ENCODE results near the gene EGFL8.
"Not testable (repeated sequence)": the region's sequence is repeated elsewhere in the genome, so short reads cannot be mapped to it uniquely, and the experiment has no call there.

Gene EGFL8

DNA sequence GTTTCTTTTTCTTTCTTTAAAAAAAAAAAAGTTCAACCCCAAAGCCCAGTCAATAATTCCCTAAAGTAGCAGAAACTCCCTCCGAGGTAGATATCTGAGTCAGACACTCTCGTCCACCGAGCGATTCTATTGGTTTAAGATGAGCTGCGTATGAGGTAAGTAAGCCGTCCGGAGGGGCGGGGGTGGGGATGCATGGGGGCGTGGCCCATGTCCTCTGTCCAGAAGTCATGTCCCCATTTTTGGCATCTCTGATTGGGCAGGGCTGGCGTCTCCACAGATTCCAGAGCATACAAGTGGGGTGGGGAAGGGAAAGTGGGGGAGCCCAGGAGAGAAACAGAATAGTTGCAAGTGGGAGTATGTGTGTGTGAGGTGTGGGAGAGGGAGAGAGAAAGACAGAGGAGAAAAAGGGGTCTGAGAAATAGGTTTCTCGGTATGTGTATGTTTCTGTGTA, 21.3 kb downstream of the EGFL8 start:
- DNase-seq = peak in 2 of 14 donors; percentile 13 to 35

DNA sequence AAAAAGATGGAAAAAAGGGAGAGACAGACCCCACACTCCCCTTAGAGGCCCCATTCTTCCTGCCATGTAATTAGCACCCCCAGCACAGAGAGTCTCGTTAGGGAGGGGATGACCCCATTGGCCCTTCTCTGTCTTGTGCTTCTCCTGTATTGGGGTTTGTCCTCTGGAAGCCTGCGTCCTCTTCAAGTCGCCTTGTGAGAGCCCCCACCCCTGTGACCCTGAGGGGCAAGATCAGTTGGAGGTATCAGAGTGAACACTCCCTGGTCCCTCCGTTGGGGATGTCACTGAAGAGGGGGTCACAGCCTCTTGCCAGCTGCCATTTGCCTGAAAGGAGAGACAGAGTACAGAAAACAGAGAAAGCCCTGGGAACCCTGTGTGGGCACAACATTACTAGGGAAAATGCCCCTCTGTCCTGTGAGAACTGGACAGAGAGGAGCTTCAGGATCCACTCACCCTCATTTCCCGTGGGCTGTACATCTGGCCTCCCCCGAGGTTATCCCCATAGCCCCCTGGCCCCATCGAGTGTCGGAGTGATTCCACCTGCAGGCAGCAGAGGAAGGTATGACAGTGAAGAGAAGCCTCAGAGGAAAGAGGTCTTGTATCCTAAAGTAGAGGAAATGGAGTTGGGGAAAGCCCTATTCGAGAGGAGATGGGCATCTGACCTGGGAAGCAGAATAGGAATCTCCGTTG, 21.9 kb downstream of the EGFL8 start:
- not testable (repeated sequence) for DNase-seq

DNA sequence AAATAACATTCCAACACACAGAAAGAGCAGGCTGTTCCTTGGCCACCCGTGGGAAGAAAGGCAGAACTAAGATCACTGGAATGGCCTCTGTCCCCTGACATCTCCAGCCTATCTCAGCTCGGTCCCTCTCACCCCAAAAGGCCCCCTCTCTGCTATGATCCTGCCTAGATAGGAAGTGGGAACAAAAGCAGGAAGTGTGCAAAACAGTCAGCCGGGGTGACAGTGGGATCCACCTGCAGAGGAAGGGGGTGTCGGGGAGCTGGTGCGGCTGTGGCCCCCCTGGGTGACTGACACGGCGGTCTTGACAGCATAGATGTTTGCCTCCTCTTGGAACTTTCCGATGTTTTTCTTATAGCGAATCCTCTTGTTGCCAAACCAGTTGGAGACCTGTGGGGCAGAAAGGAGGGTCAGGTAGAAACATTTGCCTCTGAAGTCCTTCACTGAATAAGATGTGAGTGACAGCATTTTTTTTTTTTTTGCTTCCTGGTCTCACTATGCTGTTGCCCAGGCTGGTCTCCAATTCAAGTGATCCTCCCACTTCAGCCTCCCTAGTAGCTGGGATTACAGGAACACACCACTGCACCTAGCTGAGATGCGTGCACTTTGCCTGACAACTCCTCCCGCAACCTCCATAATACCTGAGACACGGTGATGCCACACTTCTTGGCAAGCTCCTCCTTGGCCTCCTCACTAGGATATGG, 22.8 kb downstream of the EGFL8 start:
- no peak for DNase-seq

DNA sequence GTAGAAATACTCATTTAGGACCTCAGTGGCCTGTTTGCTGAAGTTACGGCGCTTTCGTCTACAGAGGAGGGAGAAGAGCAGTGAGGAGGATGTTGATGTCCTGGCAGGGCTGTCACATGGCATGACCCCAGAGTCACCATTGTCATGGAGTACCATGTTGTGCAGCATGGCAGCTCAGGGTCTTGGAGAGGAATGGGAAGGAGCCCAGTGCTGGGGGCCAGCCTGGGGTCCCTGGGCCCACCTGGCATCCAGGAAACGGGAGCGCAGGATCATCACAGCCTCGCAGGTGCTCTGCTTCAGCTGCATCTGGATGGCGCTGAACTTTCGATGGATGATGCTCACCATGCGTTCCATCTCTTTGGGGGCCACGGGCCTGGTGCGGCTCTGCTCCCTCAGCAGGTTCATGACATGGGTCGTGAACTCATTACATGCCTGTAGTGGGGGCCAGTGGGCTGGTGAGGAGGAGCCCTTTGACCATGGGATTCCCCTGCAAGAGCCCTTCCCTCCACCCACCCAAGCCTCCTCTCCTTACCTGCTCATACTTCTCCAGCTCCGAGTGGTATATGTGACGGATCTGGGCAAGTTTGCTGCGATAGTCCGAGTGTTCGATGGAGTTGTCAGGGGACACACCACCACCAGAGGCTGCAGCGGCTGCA, 23.5 kb downstream of the EGFL8 start:
- DNase-seq = not testable (repeated sequence)

DNA sequence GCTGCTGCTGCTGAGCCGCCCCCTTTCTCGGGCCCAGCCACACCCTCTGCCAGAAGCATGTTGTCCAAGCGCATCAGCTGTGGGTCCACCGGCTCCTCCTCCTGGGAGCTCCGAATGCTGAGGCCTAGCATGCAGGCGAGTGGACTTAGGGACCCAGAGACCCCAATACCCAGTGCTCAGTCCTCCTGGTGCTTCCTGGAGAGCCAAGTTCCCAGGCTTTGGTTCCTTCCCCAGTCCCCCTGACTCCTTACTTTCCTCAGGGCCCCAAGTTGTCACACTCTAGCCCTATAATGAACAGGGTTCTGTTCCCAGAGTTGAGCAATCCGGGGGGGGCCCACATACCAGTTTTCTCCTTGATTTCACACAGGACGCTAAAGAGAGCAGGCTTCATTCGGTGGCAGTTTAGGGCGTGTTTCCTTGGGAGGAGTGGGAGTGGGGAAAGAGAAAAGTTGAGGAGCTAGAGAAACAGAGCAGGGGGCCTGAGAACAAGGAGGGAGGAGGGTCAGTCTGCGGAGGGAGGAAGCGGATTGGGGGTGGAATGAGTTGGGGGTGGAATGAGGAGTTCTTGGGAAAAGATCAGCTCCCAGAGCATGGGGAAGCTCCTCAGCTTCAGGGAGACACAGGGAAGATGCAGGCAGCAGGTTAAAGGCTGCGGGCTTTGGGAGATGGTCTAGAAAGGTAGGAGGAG, 24.1 kb downstream of the EGFL8 start:
- no peak for DNase-seq

DNA sequence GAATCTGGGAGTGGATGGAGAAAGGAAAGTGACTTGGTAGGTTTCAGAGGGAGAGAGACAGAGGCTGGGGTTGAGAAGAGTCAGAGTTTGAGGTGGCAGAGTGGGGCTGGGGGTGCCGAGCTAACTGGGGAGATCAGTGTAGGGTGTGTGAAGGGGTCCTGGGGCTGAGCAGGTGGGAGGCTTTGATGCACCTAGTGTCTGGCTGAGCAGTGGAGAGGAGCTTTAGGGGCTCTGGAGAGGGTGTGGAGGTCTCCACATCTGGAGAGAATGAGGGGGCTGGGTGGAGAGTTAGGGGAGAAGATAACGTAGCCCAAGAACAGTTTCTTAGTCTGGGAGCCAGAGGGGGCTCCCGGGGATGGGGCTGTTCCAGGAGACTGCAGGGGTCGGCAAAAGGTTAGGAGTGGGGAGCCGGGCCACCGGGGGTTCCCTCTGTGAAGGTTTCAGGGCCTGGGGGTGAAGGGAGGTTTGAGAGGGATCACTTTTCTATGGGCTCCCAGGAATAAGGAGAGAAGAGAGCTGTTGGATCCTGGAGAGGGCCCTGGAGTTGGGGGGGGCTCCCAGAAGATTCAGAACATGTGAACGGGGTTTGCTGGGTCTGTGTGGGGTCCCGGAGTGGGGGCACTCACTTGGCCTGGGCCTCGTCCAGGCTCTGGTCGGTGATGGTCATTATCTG, 24.8 kb downstream of the EGFL8 start:
- peak in 1 of 14 donors; percentile 41 for DNase-seq

DNA sequence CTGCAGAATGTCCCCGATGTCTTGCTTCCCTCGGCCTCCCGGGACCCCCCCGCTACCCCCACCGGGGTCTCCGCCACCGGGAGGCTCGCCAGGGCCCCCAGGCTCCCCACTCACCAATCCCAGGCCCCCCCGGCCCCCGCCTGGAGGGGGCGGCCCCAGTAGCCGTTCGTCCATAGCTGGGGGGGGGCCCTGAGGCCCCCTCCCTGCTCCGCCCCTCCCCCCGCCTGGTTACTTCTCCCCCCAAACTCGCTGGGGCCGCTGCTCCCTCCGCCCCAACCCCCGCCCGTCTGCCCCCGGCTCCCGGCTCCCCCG, 25.3 kb downstream of the EGFL8 start:
- DNase-seq = no peak

DNA sequence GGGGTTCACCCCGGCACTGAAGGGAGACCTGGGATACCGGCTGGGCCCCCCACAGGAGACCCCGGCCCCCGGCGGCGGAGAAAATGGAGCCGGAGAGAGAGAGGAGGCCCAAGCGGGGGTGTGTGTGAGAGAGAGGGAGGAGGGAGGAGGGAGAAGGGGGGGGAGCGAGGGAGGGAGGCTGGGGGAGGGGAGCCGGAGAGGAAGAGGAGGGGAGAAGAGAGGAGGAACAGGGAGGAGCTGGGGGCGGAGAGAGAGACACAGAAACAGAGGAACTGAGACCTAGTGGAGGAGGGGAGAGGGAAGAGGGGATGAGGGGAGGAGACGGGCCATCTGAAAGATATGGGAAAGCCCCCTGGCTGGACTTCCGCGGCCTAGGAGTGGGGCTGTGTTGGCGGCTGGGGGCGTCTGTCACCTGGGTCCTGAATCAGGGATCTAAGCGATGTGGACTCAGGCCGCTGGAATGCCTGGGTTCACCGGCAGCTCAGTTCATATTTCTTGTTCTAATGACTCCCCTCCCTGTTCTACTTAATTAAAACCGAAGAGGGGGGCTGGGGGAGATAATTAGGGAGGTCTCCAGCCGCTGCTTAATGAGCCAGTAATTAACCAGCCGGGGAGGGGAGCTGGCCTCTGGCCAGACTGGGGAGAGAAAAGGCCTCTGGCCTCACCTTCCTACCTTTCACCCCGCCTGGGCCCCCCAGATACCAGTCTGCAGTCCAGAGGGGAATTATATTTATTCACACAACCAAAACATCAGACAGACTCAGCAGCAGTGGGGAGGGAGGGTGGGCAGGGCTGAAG, 25.9 kb downstream of the EGFL8 start, which contains the start of gene PBX2:
PBX2 (minus strand) TSS at position 149 of the 798 bp plus-strand sequence. CDS start 287 bp downstream, outside the sequence.
- peak in 13 of 14 donors; percentile 38 to 95 (median 82) for DNase-seq

DNA sequence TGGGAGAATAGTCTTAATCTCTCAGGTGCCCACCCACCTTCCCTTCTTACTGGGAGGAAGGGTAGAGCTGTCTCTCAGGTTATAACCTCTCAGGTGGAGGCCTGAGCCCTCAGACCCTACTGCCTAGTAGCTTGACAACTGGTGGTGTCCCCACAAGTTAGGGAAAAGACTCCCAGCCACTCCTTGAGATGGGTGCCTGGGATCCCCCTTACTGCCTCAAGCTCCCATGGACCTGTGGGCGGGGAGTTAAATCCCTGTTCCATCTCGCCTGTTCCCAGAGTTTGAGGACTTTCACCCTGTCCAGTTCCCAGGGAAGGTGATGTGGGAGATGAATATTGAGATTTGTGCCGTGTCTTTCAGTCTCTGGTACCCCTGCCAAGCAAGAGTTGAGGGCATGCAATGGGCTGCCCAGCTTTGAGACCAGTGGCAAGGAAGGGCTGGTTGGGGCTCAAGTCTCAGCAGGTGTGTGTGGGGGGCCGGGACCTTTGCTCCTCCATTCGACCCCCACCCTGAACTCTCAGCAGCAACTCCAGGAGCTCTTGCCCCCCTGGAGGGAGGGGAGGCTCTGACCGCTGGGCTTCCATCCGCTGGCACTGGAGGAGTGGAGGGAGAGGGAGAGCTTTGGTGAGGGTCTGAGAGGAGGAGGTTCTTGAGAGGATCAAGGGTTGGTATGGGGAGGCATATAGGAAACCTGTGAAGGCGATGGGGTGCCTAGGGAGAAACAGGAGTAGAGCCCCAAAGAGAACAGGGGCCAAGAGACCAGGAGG, 26.7 kb downstream of the EGFL8 start:
- DNase-seq = no peak

DNA sequence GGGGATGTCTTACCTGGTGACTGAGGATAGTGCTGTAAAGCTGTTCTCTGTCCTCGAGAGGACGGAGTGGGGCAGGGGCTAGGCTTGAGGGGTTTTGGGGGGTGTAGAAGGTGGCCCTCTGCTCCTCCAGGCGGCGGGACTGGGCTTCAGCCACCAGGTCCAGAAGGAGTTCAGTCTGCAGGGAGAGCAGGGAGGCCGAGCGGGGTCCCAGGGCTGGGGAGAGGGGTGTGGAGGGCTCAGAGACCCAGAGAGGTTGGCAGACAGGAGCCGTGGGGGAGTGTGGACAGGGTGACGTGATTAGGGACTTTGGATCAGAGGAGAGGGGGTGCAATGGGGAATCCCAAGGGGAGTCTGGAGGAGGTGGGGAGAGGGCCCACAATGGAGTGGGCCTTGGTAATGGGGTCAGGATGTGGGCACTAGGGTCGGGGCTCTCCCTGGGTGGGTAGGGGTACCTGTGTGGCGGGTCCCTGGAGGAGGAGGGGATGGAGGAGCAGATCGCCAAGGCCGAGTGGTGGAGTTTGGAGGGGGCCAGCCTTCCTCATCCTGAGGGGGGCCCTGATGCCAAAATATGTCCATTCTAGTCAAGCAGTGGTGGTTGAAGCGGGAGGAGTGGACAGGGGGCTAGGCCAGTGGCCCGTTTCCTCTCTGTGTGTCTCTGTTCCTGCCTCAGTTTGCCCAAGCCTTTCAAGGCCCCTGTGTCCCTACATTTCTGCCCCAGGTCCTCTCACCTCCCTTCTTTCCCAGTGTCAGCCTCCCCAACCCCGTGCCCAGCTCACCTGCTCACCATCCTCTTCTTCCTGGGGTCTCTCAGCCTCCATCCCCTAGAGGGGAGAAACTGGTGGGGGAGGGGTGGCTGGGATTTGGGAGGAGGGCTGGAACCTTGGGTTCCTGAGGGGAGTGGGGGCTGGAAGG, 27.6 kb downstream of the EGFL8 start:
- DNase-seq = no peak

DNA sequence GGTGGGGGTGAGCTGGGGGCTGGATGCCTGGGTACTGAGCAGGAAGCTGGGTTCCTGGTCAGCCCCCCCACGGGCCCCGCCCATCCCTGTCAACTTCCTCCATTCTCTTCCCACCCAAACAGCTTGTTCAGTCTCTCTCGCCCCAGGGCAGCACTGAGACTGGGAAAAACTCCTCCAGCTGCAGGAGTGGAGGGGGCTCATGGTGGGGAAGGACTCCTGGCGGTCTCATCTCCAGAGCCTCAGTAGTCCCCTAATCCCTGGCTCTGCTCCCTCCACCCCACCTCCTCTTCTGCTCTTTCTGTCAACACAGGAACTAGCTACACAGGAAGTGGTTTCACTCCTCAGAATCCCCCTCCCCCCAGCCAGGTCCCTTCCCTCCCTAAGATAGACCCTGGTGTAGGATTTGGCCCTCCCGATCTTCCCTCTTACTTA, 28.2 kb downstream of the EGFL8 start, which contains the start of gene GPSM3:
GPSM3 (minus strand) TSS at position 36 of the 432 bp plus-strand sequence. CDS start 130 bp downstream, outside the sequence.
- DNase-seq = peak in 7 of 14 donors; percentile 13 to 70 (median 35)

DNA sequence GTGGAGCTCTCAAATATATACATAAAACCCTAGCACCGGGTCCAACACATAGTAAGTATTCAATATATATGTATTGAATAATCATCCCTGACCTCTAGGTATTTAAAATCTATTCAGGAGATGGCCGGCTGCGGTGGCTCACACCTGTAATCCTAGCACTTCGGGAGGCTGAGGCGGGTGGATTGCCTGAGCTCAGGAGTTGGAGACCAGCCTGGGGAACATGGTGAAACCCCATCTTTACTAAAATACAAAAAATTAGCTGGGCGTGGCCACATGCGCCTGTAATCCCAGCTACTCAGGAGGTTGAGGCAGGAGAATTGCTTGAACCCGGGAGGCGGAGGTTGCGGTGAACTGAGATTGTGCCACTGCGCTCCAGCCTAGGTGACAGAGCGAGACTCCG, 28.7 kb downstream of the EGFL8 start:
- not testable (repeated sequence) for DNase-seq

DNA sequence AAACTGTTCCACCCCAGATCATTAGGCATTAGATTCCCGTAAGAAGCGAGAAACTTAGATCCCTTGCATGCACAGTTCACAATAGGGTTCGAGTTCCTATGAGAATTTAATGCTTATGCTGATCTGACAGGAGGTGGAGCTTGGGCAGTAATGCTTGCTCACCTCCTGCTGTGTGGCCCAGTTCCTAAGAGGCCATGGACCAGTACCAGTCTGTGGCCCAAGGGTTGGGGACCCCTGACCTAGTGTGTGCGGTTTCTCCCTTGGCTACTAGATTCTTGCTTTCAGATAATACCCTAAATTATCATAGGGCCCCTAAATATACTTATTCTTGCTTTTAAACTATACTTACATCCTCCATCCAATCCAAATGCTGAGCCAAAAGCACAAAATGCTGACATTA, 30.0 kb downstream of the EGFL8 start:
- DNase-seq = no peak

DNA sequence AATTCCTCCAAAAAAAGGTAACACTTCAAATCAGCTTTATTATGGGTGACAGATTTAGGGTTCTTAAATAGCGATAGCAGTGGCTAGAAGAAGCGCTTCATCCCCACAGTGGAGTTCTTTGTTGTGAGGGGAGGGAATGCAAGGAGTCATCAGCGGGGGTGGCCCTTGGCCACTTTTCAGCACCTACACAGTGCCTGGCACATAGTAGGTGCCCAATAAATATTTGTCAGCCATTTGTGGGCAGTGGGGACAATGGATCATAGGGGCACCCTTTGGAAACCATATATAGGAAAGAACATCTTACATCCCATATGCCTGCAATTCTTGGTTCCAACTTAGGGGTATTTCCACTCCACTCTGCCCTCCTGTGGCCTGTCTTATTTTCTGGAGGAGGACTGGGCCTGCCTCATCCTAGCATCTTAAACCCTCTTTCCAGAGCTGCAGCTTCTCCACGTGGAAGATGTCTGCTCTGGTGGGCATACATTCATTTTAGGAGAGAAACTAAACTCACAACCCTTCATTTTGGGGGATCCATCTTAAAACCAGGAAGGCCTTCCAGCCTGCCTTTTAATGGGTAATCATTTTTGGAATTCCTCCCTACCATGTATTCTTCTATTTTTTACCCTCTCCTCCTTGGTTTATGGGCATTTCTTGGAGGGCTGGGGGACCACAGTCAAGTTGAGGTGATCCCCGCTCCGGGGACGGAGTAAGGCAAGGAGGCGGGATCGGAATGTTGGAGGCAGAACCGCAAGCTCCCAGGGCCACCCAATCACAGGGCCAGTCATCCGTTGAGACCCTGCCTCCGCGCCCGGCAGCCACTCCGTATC, 30.6 kb downstream of the EGFL8 start:
- peak in 6 of 14 donors; percentile 55 to 71 (median 66) for DNase-seq

DNA sequence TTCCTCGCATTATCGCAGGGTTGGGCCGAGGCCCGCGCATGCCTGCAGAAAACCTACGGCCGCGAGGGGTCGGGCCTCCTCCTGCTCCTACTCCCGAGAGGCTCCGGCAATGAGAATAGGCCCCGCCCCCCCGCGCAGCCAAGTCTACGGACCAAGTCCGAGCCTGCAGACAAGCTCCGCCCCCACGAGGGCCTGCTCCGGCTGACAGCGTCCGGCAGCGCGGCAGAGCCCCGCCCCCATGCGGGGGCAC, 31.2 kb downstream of the EGFL8 start:
- DNase-seq = peak; percentile 96 to 100 (median 100)

DNA sequence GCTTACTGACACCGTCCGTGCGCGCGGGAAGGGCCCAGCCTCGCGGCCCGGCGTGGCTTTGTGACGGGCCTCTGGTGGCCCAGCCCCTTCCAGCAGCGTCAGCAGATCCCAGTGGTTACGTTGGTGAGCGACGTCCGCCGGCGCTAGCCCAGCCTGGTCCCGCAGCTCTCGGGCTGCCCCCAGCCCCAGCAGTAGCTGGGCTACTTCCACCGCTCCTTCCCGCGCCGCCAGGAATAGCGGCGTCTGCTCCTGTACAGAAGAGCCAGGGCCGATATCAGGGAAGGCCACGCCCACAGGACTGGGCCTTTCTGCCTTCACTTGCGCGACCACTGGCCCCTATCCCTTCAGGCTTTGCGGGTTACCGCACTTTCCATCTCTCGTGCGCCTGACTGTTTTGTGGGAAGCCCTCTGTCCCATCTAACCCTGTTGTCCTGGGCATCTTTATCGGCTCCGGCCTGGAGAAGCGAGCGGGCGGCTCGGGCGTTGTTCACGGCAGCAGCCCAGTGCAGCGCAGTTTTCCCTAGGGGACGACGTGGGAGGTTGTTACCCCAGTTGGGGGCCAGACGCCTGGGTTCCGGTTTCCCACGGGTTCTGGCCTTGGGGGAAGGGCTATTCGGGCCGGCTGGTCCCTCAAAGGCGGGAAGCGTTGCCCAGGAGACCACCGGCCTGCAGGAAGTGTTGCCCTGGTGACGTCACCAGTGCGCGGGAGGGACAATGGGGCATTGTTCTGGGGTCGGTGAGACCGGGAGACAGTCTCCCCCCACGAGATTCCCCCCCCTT, 31.7 kb downstream of the EGFL8 start:
- DNase-seq = peak in 13 of 14 donors; percentile 49 to 95 (median 91)
